ENCODE results near the gene PHF21A.
"Not testable (repeated sequence)": the region's sequence is repeated elsewhere in the genome, so short reads cannot be mapped to it uniquely, and the experiment has no call there.

PHF21A gene

GRCh38 chr11:45983471-45983845 lies 137.8 kb downstream of the PHF21A start:
- DNase-seq (ENCODE audit: low read depth in 2 of 2): no peak

DNA sequence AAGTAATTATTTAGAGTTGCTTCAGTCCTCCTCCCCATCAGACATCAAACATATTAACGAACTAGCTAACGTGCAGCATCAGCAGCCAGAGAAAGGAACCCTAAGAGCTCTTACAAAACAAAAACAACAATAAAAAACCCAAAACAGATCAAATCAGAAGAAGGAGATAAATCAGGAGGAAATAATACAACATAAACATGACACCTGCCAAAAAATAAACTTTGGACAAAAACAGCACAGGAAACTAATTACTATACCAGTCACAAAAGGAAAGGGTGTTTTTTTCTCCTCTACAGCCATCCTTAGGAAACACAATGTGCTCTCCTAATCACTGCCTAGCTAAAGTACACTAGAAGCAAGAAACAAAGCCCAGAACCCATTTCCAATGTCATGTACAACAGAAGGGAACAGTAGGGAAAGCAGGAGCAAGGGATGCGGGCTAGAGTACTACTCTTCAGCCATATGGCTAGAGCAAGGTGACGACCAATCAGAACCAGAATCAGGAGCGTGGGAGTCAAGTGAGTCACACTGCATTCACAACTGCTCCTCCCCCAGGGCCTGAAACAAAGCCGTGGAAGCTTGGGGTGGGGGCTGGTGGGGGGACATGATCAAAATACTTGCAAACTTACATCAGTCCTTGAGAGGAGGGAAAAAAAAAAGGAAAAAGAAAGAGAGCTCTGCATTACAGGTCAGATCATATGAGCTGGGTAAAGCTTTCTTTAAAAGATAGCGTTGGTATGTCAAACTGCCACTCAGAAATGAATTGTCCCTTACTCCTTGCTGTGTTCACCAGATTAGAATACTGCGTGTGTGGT lies 138.4 kb downstream of the PHF21A start:
- DNase-seq (ENCODE audit: low read depth in 2 of 2): peak; percentile 8 to 19

- DNase-seq (ENCODE audit: low read depth in 2 of 2): not testable (repeated sequence)
Measured at GRCh38 chr11:45981826-45982225, 139.4 kb downstream of the PHF21A start.

DNA sequence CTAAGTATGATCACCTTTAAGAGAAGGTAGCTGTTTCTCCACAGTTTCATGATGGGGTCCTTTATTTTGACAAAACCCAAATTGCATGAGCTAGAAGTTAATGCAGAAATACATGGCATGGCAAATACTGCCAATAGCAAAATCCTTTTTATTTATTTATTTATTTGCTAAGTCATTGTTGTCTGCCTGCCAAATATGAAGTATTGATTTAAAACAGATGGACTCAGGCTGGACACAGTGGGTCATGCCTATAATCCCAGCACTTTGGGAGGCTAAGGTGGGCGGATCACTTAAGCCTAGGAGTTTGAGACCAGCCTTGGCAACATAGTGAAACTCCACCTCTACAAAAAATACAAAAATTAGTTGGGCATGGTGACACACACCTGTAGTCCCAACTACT lies 146.4 kb downstream of the PHF21A start:
- no peak for DNase-seq (ENCODE audit: low read depth in 2 of 2)

- DNase-seq (ENCODE audit: low read depth in 2 of 2): no peak
Measured at GRCh38 chr11:45973601-45974000, 147.7 kb downstream of the PHF21A start.

DNA sequence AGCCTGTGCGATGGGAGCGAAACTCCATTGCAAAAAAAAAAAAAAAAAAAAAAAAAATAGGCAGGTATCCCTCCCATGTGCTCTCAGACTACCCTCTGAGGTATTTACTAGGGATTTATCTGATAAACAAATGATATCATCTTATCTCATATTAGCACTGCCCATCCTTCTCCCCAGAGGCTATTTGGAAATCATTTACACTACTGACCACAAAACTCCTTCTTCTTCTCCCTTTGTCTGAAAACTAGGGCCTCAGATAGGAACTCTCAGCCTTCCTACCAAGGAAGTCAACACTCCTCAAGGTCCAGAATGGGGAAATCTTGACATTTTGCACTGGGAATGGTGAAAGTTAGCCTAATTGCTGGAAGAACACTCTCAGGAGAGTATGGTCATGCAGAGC lies 152.4 kb downstream of the PHF21A start:
- no peak for DNase-seq (ENCODE audit: low read depth in 2 of 2)

DNA sequence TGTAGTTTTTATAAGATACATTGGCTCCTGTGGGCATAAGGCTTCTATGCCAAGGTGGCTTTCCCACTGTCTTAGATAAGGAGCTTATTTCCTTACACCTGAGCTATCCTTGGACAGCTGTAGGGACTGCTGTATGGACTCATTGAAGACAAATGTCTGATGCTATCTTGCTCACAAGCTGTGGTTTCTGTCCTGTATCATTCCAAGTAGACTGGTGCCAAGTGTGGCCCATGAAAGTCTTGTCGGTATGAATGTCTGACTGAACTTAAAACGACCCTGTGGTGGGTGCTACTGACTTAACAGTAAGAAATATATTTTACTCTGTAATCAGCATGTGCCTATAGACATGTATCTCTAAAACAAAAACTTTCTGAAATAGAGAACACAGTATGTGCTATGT lies 153.7 kb downstream of the PHF21A start:
- DNase-seq (ENCODE audit: low read depth in 2 of 2): no peak

GRCh38 chr11:45964911-45965389 lies 156.3 kb downstream of the PHF21A start:
- peak; percentile 6 to 47 for DNase-seq (ENCODE audit: low read depth in 2 of 2)

GRCh38 chr11:45961751-45962240 lies 159.5 kb downstream of the PHF21A start:
- no peak for DNase-seq (ENCODE audit: low read depth in 2 of 2)

- no peak for DNase-seq (ENCODE audit: low read depth in 2 of 2)
Measured at GRCh38 chr11:45960387-45961095, 160.7 kb downstream of the PHF21A start.

GRCh38 chr11:45959851-45960250 lies 161.4 kb downstream of the PHF21A start:
- DNase-seq (ENCODE audit: low read depth in 2 of 2): no peak

- no peak for DNase-seq (ENCODE audit: low read depth in 2 of 2)
Measured at GRCh38 chr11:45949992-45950407, 171.3 kb downstream of the PHF21A start.

- no peak for DNase-seq (ENCODE audit: low read depth in 2 of 2)
Measured at GRCh38 chr11:45948356-45948755, 172.9 kb downstream of the PHF21A start.

DNA sequence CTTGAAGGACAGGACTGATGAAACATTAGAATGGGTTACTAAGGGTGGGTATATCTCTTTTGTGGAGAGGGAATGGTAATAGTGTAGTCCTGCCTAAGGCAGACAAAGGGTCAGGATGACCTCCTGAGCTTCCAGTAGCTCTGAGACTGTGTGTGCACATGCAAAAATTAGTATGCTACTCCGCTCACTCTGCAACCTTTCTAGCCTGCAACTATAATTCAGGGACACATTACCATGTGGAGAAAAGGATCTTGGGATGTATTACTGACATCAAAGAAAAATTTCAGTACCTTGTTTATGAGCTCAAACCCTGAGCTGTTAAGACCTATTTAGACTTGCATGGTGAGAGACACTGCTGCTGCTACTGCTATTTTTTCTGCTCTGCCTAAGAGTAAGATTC lies 173.4 kb downstream of the PHF21A start:
- no peak for DNase-seq (ENCODE audit: low read depth in 2 of 2)

DNA sequence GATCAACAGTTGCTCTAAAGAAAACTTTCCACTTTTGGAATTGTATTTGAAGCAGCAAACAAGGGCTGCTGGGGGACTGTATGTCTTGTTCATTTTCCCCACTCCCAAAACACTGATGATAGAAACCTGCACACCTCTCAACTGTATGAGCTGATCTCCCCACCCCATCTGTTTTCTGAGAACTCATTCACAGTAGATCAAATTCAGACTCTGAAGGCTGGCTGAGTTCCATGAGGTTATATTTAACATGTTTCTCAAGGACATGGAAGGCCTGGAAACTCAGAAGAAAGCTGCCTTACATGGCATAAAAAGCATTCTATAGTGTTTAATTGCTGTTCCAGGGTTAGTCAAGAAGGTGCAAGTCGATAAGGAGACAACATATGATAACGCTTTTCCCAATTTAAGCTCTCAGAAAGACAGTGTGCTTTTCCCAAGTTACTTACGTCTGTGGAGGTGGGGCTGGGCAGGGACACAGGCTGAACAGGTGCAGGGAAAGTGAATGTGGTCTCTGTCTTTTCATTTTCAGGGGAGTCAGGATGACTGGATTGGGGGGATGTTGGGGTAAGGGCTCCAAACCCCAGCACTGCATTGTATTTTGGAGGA lies 175.8 kb downstream of the PHF21A start:
- no peak for DNase-seq (ENCODE audit: low read depth in 2 of 2)

- no peak for DNase-seq (ENCODE audit: low read depth in 2 of 2)
Measured at GRCh38 chr11:45942381-45942780, 178.9 kb downstream of the PHF21A start.

DNA sequence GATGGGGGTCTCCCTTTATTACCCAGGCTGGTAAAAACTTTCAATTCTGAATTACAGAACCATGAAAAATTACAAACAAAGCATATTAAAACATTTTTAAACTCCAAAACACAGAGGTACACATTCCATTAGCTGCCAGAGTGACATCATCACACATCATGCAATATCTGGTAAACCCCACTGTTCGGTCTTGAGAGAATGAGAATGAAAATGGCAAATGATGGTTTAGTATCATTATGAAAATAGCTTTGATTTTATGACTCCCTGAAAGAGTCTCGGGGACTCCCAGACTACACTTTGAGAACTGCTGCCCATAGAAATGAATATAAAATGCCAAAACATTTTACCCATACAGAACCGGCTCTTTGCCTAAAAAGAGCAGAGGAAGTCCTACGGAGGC lies 180.0 kb downstream of the PHF21A start:
- DNase-seq (ENCODE audit: low read depth in 2 of 2): no peak

GRCh38 chr11:45939836-45940235 lies 181.4 kb downstream of the PHF21A start:
- DNase-seq (ENCODE audit: low read depth in 2 of 2): no peak

DNA sequence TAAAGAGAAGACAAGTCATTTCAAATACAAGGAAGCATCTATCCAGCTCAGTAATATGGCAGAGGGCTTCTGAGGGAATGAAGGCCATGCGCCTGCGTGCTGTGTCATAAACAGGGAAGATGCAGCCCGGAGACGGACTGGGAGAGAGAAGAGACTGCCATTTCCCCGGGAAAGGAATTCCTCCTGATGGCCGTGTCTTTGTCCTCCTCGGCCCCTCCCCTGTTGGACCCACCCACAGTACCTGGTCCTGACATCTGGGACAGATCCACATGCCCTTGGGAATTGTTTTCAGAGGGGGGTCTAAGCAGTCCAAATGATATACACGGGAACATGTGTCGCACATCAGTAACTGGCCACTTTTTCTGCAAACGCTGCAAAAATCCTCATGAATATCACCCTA lies 183.3 kb downstream of the PHF21A start:
- no peak for DNase-seq (ENCODE audit: low read depth in 2 of 2)

DNA sequence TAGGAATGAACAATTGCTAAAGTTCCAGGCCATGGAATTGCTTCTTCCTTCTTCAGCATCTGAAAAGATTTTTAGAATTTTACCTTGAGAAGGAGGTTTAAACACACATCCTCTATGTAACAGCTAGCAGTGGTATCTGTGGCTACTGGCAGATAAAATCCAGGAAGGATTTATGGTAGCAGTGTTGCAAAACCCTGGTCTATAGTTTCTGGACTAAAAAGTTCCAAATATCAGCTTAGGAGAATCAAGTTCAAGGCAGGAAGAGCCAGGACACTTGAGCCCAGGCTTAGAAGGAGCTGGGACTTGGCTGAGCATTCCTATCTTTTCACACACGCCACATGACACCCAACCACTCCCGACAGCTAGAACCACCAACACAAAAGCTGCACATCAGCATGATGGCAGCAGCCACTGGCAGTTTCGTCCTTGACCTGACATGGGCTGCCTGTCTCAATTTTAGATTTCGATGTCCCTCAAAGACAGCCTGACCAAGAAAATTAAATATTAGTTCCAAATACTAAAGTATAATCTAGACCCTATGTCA lies 184.7 kb downstream of the PHF21A start:
- DNase-seq (ENCODE audit: low read depth in 2 of 2): no peak

DNA sequence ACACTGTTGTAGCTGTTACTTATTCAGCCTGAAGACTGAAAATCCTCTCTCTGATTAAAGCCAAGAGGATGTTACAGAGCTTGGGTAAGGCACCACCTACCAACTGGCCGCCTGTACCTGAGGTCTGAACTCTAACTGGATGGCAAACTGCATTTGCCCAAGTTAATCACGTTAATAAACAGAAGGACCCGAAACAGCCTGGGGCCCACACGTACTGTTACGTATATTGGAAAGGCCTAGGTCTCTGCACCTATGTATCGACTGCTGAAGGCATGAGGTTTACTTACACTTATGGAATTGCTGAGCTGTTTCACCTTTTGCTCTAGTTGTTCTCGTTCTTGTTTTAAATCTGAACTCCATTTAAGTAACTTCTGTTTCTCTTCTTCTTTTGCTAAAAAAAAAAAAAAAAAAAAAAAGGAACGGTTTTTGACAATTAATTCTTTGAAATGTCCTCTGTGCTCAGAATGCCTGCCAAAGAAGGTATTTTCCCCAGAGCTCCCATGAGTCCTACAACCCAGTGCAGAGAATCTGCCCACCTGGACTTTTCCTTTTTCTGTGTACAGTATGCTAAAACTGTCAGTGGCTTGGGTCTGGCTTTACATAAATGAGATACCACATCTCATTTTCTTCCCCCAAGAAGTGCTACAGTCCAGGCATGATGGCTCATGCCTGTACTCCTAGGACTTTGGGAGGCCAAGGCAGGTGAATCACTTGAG lies 185.7 kb downstream of the PHF21A start:
- no peak for DNase-seq (ENCODE audit: low read depth in 2 of 2)

All from stimulated activated CD4-positive, alpha-beta T cell treated with anti-CD3 and anti-CD28 coated beads, Interleukin-1b, Interleukin-23, amount 100 ng/mL, for 4 hours (primary cell).